Spleen (tissue), 11 donors: ENCODE measurements around the gene AUP1. TPM values are rescaled to one million over a fixed set of nuclear protein-coding genes. Genes with fewer than 3 reads are reported as not detected.

Experiments
- DNase-seq: peaks from one replicate; pipeline ENCODE4 v3.0.0-alpha.2; 2020
- H3K27ac ChIP-seq, 8 donors: fragments of 200-600 bp; sonication (generic) in 7 of 8; 1 replicate in 4 of 8; 2 replicates in 4 of 8; pipeline versions ENCODE4 v1.5.0 to v1.8.0; 2016 to 2021; ENCODE audit warnings: inconsistent platforms in 4 of 8, mild to moderate bottlenecking in 4 of 8, moderate library complexity in 1 of 8
- H3K27me3 ChIP-seq, 7 donors: fragments of 200-600 bp; sonication (generic) in 6 of 7; replicated peaks in 1 of 7; 1 replicate in 4 of 7; 2 replicates in 3 of 7; pipeline versions ENCODE4 v1.5.0 to v1.8.0; 2016 to 2021; ENCODE audit warnings: inconsistent platforms in 3 of 7, mild to moderate bottlenecking in 1 of 7
- H3K36me3 ChIP-seq, 6 donors: fragments of 200-600 bp; sonication (generic) in 5 of 6; 1 replicate in 4 of 6; 2 replicates in 2 of 6; pipeline versions ENCODE4 v1.5.0 to v1.8.0; 2016 to 2021; ENCODE audit warnings: inconsistent platforms in 2 of 6
- H3K4me1 ChIP-seq, 6 donors: fragments of 200-600 bp; sonication (generic) in 5 of 6; 1 replicate in 3 of 6; 2 replicates in 3 of 6; pipeline versions ENCODE4 v1.5.0 to v1.8.0; 2016 to 2021; ENCODE audit warnings: inconsistent platforms in 3 of 6
- H3K4me3 ChIP-seq, 8 donors: fragments of 200-600 bp; sonication (generic) in 7 of 8; 1 replicate in 4 of 8; 2 replicates in 4 of 8; pipeline versions ENCODE4 v1.5.0 to v1.8.0; 2016 to 2021; ENCODE audit warnings: inconsistent platforms in 4 of 8, mild to moderate bottlenecking in 4 of 8, moderate library complexity in 2 of 8
- H3K9me3 ChIP-seq, 8 donors: fragments of 200-600 bp; sonication (generic) in 7 of 8; 1 replicate in 4 of 8; 2 replicates in 4 of 8; pipeline versions ENCODE4 v1.5.0 to v1.8.0; 2016 to 2021; ENCODE audit warnings: inconsistent platforms in 4 of 8
- CTCF ChIP-seq, 11 experiments: fragments of 200-600 bp in 7 of 11; fragments of 450-650 bp in 4 of 11; sonication (generic) in 4 of 11; IDR thresholded peaks in 8 of 11; conservative IDR thresholded peaks in 3 of 11; 1 replicate in 7 of 11; 2 replicates in 4 of 11; pipeline versions ENCODE4 v1.4.0 to v1.8.0; 2016 to 2021; ENCODE audit warnings: antibody characterized with exemption in 11 of 11, inconsistent platforms in 4 of 11, mild to moderate bottlenecking in 1 of 11
- POLR2A ChIP-seq, 3 donors: fragments of 450-650 bp; IDR thresholded peaks; one replicate each; pipeline ENCODE4 v1.5.1; 2017; ENCODE audit warnings: antibody characterized with exemption in 3 of 3, mild to moderate bottlenecking in 1 of 3
- POLR2AphosphoS5 ChIP-seq, 3 donors: sonication (generic); formaldehyde crosslinking; IDR thresholded peaks; one replicate each; pipeline ENCODE4 v1.5.1; 2017; ENCODE audit warnings: antibody characterized with exemption in 3 of 3
- WGBS, 5 donors: extraction: QIAGEN DNeasy Blood & Tissue Kit in 3 of 5; methylation state at CpG; one replicate each; pipeline versions ENCODE4 v1.1.5 to v1.1.7; 2013 to 2018; 5-methylcytosine and 5-hydroxymethylcytosine counted together
- intact Hi-C: fragments of 100-400 bp; cut with DNase I; formaldehyde crosslinking; loops from one replicate; pipeline ENCODE4 v1.15.0; 2023; ENCODE audit warnings: low total_unique reads
- polyA plus RNA-seq, 3 donors: library from polyadenylated mRNA; stranded (reverse); fragments of 200-250 nt; gene quantifications; one replicate each; pipeline ENCODE4 v1.2.1, GENCODE V29; 2013
- total RNA-seq, 7 donors: library from RNA; depleted of rRNA in 3 of 7; stranded (reverse); fragments of >200 nt in 3 of 7; fragmentation: NEBNext Ultra II Directional in 4 of 7; extraction: Animal tissue kit (Norgen Biotek cat#: 25700) in 4 of 7; gene quantifications; one replicate each; pipeline versions ENCODE4 v1.1.0 to v1.2.1, GENCODE V29; 2016 to 2021
- donor health status: healthy with polysubstance abuse.
- donor health status: DM: no; HTN: no; CAD: no; lungs with moderate emphysema.
- donor health status: DM: no; HTN: no; CAD: no.
- donor health status: Bipolar disorder and iron deficiency.
- donor health status: healthy.
- donor health status: DM: no; HTN: no; CAD: no.
- donor health status: DM: yes; HTN: yes; CAD: no.

AUP1 gene
- total and polyA plus RNA-seq, 10 donors, result 107 to 226 (median 135) TPM

- peak overlapping the region in 1 of 8 donors; percentile 27 for H3K4me3 ChIP-seq
- no peaks in the 10 kb centered on the region for H3K27me3 ChIP-seq
- TF ChIP-seq POLR2AphosphoS5 (IDR thresholded peaks at IDR 0.05), result peak in 1 of 3 donors; percentile 70
- TF ChIP-seq CTCF (IDR thresholded peaks at IDR 0.05 in 8 of 11, conservative IDR thresholded peaks at IDR 0.05 in 3 of 11), result no peak
- WGBS, 5 donors, result 5 to 25% (median 18%) methylated on average over 1 of the region's 1 CpG
- intact Hi-C loops, result no loop called here
- peaks cover 8 to 70% (median 35%) of the 10 kb centered on the region in 6 donors for H3K4me1 ChIP-seq
- H3K27ac ChIP-seq, result peak overlapping the region in 7 of 8 donors; percentile 52 to 79 (median 69)
- no peak for DNase-seq
- H3K9me3 ChIP-seq, result no peaks in the 10 kb centered on the region
- H3K36me3 ChIP-seq, result no peaks in the 10 kb centered on the region
Observed at GRCh38 chr2:74576863-74577229, 47.3 kb upstream of the AUP1 start.

- Histone ChIP-seq H3K36me3 (no peaks in the 10 kb centered on the region), H3K4me3 (peak overlapping the region in 1 of 8 donors; percentile 27), H3K27ac (peak overlapping the region in 7 of 8 donors; percentile 18 to 79 (median 60)), H3K9me3 (no peaks in the 10 kb centered on the region), H3K27me3 (no peaks in the 10 kb centered on the region), H3K4me1 (peaks cover 8 to 76% (median 37%) of the 10 kb centered on the region in 6 donors)
- intact Hi-C loops, result no loop called here
- DNase-seq, result no peak
- TF ChIP-seq POLR2A (IDR thresholded peaks at IDR 0.05), result no peak
- no peak for TF ChIP-seq POLR2AphosphoS5 (IDR thresholded peaks at IDR 0.05)
- TF ChIP-seq CTCF (IDR thresholded peaks at IDR 0.05 in 8 of 11, conservative IDR thresholded peaks at IDR 0.05 in 3 of 11), result no peak
- 77 to 90% (median 78%) methylated on average over 7 of the region's 7 CpGs for WGBS, 5 donors
Observed at GRCh38 chr2:74576211-74576862, 46.8 kb upstream of the AUP1 start.

DNA sequence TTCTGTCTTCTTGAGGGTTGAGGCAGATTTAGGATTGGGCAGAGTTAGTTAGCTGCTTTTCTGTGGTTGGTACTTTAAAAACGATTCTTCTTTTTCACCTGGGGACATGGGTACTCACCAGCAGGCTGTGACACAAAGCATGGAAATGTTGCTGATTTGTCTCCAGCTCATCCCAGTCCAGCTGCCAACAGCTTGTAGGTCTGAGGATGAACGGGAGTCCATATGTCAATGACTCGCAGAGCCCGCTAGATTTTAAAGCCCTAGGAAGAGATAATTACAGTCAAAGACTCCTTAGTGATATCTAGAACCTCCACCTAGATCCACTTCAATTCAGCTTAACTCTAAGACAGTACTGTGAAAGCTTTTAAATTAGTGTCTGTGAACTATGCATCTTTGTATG is 45.8 kb upstream of the AUP1 start:
- intact Hi-C loops, result no loop called here
- H3K36me3 ChIP-seq, result no peaks in the 10 kb centered on the region
- no peaks in the 10 kb centered on the region for H3K9me3 ChIP-seq
- DNase-seq, result no peak
- 87 to 97% (median 93%) methylated on average over 4 of the region's 4 CpGs for WGBS, 5 donors
- TF ChIP-seq POLR2AphosphoS5 (IDR thresholded peaks at IDR 0.05) (no peak), CTCF (IDR thresholded peaks at IDR 0.05 in 8 of 11, conservative IDR thresholded peaks at IDR 0.05 in 3 of 11) (no peak), POLR2A (IDR thresholded peaks at IDR 0.05) (no peak)
- no peak overlapping the region for H3K4me3 ChIP-seq
- H3K27me3 ChIP-seq, result no peaks in the 10 kb centered on the region
- H3K4me1 ChIP-seq, result peaks cover 8 to 85% (median 39%) of the 10 kb centered on the region in 6 donors
- H3K27ac ChIP-seq, result peak overlapping the region in 1 of 8 donors; percentile 78

DNA sequence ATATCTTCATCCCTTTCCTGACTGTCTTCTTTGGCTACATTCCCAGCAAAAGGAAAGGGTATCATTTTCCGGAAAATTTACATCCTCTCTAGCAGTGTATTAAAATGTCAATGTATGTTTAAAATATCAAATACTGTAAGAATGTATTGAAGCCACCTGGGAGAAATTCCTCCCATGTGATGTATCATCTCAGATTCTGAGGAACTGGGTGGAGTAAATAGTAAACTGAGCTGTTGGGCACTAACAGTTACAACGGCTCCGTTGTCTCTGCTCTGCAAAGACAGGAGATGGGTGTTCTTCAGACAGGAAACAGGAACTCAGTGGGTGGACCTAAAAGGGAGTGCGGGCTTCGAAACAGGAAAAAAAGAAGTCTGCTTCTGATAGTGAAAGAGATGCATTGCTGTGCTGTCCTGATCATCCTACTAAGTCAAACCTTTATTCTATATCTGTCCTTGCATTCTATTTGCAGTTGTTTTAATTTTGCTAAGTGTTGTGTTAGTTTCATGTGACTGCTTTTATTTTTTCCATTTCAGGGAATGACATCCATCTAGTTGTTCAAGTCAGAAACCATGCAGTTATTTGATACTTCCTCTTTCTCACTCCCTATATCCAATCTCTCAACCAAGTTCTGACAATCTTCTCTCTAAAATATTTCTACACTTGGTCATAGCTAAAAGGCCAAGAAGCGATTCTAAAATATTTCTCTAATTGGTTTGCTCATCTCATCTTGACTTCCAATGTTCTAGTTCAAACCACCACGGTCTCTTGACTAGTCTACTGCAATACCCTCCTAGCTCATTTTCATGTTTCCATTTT is 44.4 kb upstream of the AUP1 start:
- Histone ChIP-seq H3K36me3 (no peaks in the 10 kb centered on the region), H3K9me3 (no peaks in the 10 kb centered on the region), H3K4me3 (peak overlapping the region in 2 of 8 donors; percentile 2 to 29), H3K27me3 (no peaks in the 10 kb centered on the region), H3K27ac (peak overlapping the region in 7 of 8 donors; percentile 42 to 75 (median 56)), H3K4me1 (peaks cover 8 to 82% (median 39%) of the 10 kb centered on the region in 6 donors)
- 22 to 33% (median 29%) methylated on average over 7 of the region's 7 CpGs for WGBS, 5 donors
- TF ChIP-seq POLR2AphosphoS5 (IDR thresholded peaks at IDR 0.05) (no peak), POLR2A (IDR thresholded peaks at IDR 0.05) (no peak), CTCF (IDR thresholded peaks at IDR 0.05 in 8 of 11, conservative IDR thresholded peaks at IDR 0.05 in 3 of 11) (no peak)
- intact Hi-C loops, result no loop called here
- DNase-seq, result no peak
